DMS114 treated with DMSO at 0.1 percent for 48 hours (cell line): ENCODE results near the gene KANK4.
"Not testable (repeated sequence)": the region's sequence is repeated elsewhere in the genome, so short reads cannot be mapped to it uniquely, and the experiment has no call there.

Experiments
- DNase-seq: peaks from one replicate; lab custom pipeline; 2025; ENCODE audit not compliant: unreplicated experiment; lab: John Stamatoyannopoulos, UW

KANK4 gene

DNA sequence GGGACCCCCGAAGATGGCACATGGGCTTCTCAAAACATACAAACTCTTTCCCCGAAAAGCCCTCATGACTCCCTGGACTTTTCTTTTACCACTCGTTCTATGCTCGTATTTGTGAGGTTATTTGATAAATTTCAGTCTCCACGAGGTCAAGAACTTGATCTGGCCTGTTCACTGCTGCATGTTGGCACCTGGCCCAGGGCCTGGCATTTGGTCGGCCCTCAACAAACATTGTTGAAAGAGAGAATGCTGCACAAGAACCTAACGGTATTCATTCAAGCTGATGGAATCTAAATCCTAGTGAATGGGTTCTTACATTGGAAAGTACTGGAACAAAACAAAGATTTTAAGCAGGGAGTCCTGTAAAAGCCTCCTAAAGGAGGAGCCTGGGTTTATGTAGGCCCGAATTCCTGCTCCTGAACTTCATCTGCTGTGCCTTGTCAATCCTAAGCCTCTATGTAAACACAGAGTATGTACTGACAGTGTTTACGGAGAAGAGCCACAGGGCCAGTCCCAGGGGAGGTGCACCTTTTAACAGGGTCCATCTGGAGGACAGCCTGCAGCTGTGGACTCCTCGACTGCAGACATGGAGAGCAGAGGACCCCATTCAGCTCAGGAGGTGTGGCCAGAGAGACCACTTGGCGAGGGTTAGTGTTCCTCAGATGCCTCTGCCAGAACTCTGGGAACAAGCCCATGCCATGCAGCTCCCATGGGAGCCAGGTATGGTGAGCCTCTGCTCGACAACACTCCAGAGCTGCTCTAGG is 77.7 kb downstream of the KANK4 start:
- DNase-seq, result no peak

DNA sequence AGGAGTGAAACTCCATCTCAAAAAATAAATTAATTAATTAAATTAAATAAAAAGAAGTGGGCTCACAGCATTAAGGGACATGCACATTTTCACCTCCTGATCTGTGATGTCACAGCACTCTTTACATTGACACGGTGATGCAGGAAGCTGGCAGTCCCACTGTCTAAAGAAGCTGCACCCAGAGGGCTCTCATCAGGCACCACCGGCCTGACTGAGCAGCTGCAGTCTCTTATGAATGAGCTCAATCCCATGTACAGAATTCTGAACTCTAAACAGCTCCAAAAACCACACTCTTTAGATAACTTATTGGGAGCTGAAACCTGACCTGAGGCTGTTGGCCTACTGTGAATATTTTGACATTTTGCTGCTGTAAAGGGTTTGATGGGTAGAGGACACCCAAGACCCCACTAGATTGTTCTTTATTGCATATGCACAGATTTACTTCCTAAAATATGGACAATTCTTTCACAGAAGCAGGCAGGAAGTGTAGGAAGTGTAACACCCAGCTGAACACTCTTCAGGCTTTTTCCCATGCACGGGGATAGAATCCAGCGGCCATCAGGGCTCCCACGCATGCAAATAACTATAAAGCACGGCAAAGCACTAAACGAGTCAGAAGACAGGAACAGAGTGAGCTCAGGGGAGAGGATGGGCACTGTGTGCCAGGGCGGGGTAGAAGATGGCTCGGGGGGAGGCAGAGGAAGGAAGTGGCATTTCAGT is 78.4 kb downstream of the KANK4 start:
- no peak for DNase-seq

DNA sequence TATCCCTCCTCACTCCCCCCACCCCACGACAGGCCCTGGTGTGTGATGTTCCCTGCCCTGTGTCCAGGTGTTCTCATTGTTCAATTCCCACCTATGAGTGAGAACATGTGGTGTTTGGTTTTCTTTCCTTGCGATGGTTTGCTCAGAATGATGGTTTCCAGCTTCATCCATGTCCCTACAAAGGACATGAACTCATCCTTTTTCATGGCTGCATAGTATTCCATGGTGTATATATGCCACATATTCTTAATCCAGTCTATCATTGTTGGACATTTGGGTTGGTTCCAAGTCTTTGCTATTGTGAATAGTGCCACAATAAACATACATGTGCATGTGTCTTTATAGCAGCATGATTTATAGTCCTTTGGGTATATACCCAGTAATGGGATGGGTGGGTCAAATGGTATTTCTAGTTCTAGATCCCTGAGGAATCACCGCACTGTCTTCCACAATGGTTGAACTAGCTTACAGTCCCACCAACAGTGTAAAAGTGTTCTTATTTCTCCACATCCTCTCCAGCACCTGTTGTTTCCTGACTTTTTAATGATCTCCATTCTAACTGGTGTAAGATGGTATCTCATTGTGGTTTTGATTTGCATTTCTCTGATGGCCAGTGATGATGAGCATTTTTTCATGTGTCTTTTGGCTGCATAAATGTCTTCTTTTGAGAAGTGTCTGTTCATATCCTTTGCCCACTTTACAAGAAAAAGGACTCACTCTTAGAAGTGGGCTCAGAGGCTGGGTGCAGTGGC is 79.4 kb downstream of the KANK4 start:
- not testable (repeated sequence) for DNase-seq

DNA sequence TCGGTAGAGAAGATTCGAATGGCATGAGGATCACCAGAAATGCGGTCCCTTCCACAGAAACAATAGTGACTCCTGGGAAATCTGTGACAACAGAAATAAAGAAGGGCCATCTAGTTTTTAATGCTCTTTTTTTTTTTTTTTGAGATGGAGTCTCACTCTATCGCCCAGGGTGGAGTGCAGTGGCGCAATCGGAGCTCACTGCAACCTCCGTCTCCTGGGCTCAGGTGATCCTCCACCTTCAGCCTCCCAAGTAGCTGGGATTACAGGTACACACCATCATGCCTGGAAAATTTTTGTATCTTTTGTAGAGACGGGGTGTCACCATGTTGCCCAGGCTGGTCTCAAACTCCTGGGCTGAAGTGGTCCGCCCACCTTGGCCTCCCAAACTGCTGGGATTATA is 80.7 kb downstream of the KANK4 start:
- no peak for DNase-seq

DNA sequence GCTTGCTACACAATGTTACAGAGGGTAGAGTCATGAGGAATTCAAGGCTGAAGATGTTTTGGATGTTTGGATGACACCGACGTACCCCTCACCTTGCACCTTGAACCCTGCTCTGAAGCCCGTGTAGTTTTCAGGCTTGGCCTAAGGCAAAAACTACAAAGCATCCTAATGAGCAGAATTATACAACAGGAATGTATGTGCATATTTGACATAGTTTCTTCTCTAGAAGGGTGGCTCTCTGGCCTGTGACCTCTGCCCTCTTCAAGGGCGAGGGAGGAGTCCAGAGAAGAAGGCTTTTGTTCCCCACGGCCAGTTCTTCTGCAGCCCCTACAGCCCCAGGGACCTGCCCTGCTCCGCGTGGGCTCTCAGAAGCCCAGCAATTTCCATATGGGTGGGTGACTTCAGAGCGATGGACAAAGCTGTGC is 81.3 kb downstream of the KANK4 start:
- no peak for DNase-seq

DNA sequence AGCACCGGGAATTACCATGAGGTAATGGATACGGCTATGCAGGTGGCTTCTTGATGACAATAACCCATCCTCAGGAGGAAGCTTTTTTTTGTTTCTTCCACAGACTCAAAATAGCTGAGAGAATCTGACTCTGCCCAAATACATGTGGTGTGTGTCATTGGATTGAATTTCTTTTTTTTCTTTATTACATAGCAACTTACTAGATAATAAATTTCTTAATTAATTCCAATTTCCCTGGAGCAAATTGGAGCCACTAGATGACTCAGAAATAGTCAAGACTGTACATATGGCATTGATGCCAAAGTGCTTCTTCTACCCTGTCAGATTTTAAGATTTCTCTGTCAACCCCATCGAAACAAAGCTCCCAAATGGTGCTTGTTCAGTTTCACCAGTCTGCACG is 81.9 kb downstream of the KANK4 start:
- no peak for DNase-seq

DNA sequence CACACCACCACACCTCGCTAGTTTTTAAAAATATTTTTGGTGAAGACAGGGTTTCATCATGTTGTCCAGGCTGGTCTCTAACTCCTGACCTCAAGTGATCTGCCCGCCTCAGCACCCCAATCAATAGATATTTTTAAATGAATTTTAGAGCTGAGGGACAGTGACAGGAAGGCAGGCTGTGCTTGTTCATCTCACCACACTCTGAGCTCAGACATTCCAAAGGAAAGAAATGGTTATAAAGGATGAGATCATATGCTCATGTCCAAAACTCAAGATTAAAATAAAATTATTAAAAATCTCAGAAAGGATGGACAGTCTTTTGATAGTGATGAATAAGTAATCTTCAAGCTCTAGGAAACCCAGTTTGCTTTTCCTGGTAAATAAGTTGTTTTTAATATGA is 83.7 kb downstream of the KANK4 start:
- no peak for DNase-seq

DNA sequence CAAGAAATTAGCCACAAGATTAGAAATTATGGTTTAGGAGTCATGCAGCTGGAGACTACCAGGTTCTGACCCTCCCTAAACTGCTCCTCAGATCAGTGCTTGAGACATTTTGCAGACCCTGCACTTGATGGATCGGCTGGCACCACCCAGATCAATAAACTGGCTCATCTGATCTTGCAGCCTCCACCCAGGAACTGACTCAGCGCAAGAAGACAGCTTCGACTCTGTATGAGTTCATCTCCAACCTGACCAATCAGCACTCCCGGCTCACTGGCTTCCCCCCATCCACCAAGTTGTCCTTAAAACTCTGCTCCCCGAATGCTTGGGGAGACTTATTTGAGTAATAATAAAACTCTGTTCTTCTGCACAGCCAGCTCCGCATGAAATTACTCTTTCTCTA is 84.5 kb downstream of the KANK4 start:
- DNase-seq, result no peak

DNA sequence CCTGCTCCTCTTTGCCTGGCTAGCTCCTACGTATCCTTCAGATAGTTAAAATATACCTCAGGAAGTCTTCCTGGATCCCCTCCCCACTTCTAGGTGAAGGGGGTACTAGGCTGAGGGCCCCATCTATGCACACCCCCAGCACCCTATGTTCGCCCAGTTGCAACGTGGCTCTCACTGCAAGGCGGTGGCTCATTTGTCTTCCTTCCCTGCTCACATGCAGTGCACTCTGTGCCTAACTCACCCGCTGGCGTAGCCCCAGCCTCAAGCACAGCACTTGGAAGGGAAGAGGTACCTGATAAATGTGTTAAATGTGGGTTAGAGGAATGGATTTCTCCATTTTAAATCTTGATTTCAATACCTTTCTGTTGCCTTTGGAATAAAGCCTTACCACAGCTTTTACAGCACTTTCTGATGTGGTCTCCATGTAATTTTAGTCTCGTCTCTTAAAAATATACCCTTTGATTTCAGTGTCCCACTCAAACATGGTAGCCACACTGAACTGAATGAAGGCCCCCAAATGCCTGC is 85.2 kb downstream of the KANK4 start:
- no peak for DNase-seq

DNA sequence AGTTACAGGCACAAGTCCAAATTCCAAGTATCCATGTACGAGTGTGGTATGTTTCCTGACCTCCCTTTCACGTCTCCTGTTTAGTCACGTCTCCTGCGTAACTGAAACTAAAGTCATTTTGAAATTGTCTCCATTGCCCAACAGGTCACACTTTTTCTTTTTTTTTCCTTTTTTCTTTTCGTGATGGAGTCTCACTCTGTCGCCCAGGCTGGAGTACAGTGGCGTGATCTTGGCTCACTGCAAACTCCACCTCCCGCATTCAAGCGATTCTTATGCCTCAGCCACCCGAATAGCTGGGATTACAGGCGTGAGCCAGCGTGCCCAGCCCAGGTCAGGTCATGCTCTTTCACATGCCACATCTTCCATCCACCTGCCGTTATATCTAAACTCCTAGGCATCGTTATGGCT is 86.4 kb downstream of the KANK4 start:
- no peak for DNase-seq

DNA sequence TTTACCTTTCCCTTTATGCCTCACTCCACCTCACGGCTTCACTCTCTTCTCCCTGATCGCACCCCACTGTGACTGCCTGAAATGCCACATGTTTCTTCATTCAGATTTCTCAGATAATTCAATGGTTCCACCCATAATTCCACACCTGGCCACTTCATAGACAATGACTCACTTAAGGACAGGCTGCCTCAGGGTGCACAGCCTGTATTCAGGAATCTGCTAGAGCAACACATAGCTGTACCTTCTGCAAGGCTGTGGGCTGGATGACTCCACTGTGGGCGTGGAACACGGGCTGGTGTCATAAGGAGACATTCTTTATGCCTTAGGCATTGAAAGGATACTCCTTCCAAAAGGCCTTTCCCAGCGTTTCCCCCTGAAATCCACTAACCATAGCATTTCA is 88.5 kb downstream of the KANK4 start:
- DNase-seq, result no peak

DNA sequence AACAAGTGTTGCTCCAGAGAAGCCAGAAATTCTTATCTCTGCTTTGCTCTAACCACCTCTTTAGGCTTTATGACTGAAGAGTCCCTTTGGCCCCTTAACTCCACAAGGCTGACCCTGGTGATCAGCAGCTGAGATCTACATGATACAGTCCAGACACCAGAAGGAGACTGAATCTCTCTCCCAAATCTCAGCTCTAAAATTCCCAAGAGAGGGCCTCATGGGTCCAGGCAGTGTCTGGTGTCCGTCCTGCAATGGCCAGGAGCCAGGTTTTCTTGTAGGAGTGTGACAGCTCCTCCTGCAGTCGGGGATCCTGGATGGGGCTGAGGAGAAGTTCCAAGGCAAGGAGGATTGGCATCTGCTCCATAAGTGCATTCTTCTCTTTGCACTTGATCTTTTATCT is 89.3 kb downstream of the KANK4 start:
- no peak for DNase-seq

DNA sequence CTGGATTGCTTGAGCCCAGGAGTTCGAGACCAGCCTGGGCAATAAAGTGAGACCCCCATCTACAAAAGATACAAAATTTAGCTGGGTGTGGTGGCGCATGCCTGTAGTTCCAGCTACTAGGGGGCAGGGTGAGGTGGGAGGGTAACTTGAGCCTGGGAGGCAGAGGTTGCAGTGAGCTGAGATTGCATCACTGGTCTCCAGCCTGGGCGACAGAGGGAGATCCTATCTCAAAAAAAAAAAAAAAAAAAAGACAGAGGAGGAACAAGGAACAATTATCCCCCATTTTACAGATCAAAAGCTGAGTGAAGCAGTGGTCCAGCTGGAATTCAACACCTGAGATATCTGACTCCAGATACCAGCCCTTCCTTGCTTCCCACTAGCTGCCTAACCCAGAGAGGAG is 89.8 kb downstream of the KANK4 start:
- DNase-seq, result no peak

DNA sequence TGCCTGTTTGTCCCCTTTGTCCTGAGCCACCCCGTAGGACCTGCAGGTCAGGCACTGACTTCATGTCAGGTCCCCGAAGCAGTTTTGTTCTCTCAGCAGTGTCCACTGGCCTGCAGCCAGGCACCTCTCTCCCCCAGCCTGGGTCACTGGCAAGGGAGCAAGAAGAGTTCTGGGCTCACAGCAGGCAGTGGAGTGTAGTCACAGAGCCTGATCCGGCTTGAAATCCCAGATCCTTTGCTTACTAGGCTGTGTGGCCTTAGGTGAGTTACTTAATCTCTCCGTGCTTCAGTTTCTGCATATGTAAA is 90.4 kb downstream of the KANK4 start:
- no peak for DNase-seq

DNA sequence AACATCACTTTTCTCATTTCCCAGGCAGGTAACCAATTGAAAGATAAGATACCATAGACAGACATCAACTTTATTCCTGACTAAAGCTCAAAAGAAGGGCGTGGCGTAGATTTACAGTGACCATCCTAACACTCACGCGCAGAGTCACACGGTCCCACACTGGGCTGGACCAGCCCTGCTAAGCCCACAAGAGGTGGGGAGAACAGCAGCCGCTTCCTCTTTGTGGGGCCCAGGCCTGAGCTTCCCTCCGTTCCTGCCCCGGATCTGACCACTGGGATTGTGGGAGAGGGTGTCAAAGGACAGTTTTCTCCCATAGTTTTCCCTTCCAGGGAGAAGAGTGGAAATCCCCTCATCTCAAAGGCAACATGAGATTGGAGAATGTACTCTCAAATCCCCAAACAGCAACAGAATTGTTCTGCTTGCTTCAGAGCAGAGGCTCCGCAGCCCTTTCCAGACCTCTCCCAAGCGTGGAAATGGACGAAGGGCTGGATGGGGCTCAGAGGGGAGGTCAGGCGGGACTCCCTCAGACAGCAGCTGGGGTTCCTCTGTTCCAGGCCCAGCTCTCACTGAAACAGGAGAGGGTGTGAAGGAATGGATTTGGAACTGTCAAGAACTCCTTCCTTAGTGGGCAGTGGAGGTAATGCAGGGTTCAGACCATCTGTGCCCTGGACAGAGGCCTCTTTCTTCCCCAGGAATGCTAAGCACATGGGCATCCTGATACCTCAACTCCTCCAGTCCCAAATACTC is 90.9 kb downstream of the KANK4 start:
- DNase-seq, result no peak

DNA sequence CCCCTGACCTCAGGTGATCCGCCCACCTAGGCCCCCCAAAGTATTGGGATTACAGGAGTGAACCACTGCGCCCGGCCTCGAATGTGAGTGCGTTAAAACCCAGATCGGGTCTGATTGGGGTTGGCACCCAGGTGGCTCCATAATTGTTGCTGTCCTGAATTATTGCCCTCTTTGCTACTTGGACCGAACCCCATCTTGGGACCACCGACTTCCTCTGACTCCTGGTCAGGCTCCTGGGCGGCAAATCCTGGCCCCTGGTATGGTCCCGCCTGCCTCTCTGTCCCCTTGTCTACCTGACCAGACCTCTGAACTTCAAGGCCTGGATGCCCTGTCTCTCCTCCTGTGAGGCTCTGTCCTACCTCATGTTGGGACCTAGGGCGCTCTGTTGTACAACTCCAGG is 91.7 kb downstream of the KANK4 start:
- DNase-seq, result no peak

DNA sequence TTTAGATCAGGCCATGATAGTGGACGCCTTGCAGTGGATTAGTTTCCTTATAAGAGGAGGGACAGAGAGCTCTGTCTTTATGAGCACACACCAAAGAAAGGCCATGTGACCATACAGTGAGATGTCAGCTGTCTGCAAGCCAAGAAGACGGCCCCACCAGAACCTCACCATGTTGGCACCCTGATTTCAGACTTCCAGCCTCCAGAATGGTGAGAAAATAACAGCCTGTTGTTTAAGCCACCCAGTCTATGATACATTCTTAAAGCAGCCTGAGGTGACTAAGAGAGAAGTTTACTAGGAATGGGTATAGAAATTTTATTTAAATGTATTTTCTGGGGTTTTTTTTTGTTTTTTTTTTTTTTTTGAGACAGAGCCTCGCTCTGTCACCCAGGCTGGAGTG is 95.1 kb downstream of the KANK4 start:
- no peak for DNase-seq

DNA sequence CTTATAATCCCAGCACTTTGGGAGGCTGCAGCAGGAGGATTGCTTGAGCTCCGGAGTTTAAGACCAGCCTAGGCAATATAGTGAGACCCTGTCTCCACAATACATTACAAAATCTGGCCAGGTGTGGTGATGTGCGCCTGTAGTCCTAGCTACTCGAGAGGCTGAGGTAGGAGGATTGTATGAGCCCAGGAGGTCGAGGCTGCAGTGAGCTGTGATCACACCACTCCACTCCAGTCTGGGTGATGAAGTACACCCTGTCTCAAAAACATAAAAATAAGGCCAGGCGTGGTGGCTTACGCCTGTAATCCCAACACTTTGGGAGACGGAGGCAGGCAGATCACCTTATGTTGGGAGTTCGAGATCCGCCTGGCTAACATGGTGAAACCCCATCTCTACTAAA is 96.9 kb downstream of the KANK4 start:
- no peak for DNase-seq

DNA sequence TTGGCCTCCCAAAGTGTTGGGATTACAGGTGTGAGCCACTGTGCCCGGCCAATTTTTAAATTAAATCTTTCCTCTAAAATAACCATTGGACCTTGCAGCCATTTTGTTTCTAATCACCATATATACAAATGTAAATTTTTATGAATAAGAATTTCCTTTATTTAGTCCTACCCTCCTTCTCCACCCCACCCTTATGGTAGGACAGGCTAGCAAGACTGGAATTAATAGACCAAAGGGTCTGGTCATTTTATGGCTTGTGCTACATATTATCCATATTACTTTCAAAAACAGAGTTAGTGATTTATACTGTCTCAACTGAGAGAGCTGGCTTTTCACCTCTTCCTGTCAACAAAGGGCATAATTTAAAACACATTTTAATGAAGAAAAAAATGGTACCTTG is 98.1 kb downstream of the KANK4 start:
- DNase-seq, result no peak

DNA sequence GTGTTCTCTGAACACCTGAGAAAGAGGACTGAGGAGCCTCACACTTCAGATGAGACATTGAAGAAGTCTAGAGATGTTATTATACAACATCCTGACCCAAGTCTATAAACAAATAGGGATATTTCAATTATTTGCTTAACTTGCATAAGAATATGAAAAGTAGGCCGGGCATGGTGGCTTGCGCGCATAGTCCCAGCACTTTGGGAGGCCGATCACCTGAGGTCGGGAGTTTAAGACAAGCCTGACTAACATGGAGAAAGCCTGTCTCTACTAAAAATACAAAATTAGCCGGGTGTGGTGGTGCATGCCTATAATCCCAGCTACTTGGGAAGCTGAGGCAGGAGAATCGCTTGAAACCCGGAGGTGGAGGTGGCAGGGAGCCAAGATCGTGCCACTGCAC is 98.8 kb downstream of the KANK4 start:
- DNase-seq, result not testable (repeated sequence)

DNA sequence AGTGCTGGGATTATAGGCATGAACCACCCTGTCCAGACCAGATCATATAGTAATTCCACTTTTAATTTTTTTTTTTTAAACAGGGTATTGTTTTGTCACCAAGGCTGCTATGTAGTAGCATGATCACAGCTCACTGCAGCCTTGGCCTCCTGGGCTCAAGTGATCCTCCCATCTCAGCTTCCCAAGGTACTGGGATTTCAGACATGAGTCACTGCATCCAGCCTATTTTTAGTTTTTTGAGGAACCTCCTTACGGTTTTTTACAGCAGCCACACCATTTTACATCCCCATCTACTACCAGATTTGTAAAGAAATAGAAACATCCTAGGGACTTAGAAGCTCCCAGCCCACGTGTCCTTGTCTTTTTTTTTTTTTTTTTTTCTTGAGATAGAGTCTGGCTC is 100.6 kb downstream of the KANK4 start:
- DNase-seq, result no peak
